ENCODE results near the gene EXOC3L1.
A peak's percentile ranks its signal among the peaks of the same experiment; 100 is the strongest.

Gene EXOC3L1

GRCh38 chr16:67173808-67174705 is 15.9 kb downstream of the EXOC3L1 start:
- peak; percentile 97 for DNase-seq (ENCODE audit: insufficient read length, low spot score)
- FAIRE-seq: no peak
- TF ChIP-seq POLR2A (IDR thresholded peaks at IDR 0.05; ENCODE audit: low read depth, low read length): peak; percentile 72

GRCh38 chr16:67173323-67173722 is 16.6 kb downstream of the EXOC3L1 start:
- no peak for FAIRE-seq

GRCh38 chr16:67170949-67171649 is 18.8 kb downstream of the EXOC3L1 start:
- no peak for FAIRE-seq

More at GRCh38 chr16:67173323-67173722, 16.6 kb downstream of the EXOC3L1 start:
- no peak for DNase-seq (ENCODE audit: insufficient read length, low spot score)
- TF ChIP-seq POLR2A (IDR thresholded peaks at IDR 0.05; ENCODE audit: low read depth, low read length): no peak

GRCh38 chr16:67170168-67170948 is 19.6 kb downstream of the EXOC3L1 start, which contains the start of gene NOL3:
TSS of gene NOL3 (plus strand) at chr16:67170538.
- peak; percentile 79 for TF ChIP-seq POLR2A (IDR thresholded peaks at IDR 0.05; ENCODE audit: low read depth, low read length)
- no peak for FAIRE-seq
- DNase-seq (ENCODE audit: insufficient read length, low spot score): peak; percentile 90

More at GRCh38 chr16:67170949-67171649, 18.8 kb downstream of the EXOC3L1 start:
- 0 out of 2 replicates have a peak, but pooled peaks have one; percentile 12 for TF ChIP-seq POLR2A (IDR thresholded peaks at IDR 0.05; ENCODE audit: low read depth, low read length)
- no peak for DNase-seq (ENCODE audit: insufficient read length, low spot score)

- TF ChIP-seq POLR2A (IDR thresholded peaks at IDR 0.05; ENCODE audit: low read depth, low read length): no peak
- FAIRE-seq (no peak), DNase-seq (ENCODE audit: insufficient read length, low spot score) (no peak)
These were observed 20.2 kb downstream of the EXOC3L1 start for GRCh38 chr16:67169642-67170167.

DNA sequence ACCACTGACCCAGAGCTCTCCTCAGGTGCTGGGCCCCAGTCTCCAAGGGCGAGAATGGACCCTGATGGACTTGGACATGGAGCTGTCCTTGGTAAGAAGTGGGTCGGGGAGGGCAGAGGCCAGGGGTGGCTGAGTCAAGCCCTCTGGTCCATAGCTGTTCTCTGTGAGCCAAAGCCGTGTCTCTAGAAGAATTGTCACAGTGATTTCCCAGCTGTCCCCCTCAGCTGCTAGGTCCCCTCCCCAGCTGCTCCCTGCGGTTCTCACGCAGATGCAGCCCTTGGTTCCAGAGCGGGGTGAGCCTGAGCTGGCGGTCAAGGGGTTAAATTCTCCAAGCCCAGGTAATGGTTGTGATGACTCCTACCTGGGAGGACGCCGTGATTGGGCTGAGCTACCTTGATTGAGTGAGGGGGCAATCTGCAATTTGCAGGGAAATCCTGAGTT is 20.9 kb downstream of the EXOC3L1 start:
- FAIRE-seq (no peak), DNase-seq (ENCODE audit: insufficient read length, low spot score) (no peak)
- no peak for TF ChIP-seq POLR2A (IDR thresholded peaks at IDR 0.05; ENCODE audit: low read depth, low read length)

- TF ChIP-seq POLR2A (IDR thresholded peaks at IDR 0.05; ENCODE audit: low read depth, low read length): no peak
- DNase-seq (ENCODE audit: insufficient read length, low spot score) (no peak), FAIRE-seq (no peak)
These were observed 22.3 kb downstream of the EXOC3L1 start for GRCh38 chr16:67167588-67167987.

DNA sequence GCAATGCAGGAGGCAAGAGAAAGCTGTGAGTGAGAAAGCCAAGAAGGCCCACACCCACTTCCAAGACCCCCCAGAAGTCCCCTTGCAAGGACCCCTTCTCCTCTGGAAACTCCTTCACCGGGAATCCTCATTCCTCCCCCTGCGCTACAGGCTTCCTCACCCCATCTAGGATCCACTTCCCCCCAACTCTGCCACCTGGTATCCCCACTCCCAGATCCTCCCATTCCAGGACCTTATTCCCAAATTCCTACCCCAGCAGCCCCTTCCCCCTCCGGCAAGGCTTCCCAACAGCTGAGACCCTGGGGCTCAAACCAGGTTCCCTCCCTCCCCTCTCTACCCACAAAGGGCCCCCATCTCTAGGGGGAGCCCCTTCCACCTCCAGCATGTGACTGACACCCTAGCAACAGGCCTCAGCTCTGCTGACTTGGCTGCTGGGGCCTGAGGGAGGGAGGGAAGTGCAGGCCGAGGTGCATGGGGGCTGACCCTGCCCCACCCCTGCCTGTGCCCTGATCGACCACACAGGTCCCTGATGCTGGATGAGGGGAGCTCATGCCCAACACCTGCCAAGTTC is 23.3 kb downstream of the EXOC3L1 start:
- FAIRE-seq (no peak), DNase-seq (ENCODE audit: insufficient read length, low spot score) (no peak)
- TF ChIP-seq POLR2A (IDR thresholded peaks at IDR 0.05; ENCODE audit: low read depth, low read length): no peak

- FAIRE-seq (no peak), DNase-seq (ENCODE audit: insufficient read length, low spot score) (no peak)
- no peak for TF ChIP-seq POLR2A (IDR thresholded peaks at IDR 0.05; ENCODE audit: low read depth, low read length)
These were observed 23.8 kb downstream of the EXOC3L1 start for GRCh38 chr16:67166110-67166547.

DNA sequence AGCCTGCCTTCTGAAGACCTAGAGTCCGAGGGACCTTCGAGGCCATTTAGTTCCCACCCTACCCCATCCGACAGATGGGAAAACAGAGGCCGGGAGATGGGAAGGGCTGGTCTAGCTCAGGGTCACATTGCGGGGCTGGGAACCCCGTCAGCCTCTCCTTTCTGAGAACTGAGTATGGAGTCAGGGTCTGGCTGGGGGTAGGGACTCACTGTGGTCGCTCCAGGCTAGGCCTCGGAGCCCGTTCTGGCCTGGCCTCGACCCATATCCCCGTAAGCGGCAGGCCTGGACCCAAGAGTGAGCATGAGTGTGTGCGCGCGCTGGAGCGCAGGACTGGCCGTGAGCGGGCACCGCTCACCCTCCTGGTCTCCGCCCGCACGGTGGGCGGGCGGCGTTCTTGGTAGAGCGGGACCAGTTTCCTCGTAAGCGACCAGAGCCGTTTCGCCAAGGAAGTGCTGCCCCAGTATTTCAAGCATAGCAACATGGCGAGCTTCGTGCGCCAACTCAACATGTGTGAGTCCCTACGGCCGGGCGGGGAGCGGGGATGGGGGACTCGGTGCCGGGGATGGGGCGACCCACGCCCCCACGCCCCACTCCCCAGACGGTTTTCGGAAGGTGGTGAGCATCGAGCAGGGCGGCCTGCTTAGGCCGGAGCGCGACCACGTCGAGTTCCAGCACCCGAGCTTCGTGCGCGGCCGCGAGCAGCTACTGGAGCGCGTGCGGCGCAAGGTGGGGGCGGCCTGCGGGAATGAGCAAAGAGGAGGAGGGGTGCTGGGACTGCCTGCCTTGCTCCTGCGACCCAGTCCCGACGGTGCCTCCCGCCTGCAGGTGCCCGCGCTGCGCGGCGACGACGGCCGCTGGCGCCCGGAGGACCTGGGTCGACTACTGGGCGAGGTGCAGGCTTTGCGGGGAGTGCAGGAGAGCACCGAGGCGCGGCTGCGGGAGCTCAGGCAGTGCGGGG is 24.5 kb downstream of the EXOC3L1 start:
- TF ChIP-seq POLR2A (IDR thresholded peaks at IDR 0.05; ENCODE audit: low read depth, low read length): no peak
- DNase-seq (ENCODE audit: insufficient read length, low spot score) (no peak), FAIRE-seq (no peak)

DNA sequence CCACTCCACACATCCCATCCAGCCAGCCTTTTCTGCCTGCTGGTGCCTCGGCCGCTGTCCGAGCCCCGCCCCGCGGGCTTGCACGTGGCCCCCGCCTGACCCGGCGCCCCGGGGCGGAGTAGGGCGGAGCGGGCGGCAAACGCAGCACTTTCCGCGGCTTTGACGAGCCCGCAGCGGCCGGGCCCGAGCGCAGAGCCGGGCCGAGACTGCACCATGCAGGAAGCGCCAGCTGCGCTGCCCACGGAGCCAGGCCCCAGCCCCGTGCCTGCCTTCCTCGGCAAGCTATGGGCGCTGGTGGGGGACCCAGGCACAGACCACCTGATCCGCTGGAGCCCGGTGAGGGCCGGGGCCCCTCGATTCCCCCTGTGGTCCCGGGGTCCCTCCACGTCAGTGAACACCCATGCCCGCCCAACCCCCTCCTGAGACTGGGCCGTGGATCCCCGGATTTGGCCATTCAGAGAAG is 25.3 kb downstream of the EXOC3L1 start, which contains the start of gene HSF4:
HSF4 (plus strand) TSS at position 147 of the 463 bp plus-strand sequence; CDS start at position 214, 67 bp downstream.
- DNase-seq (ENCODE audit: insufficient read length, low spot score) (no peak), FAIRE-seq (no peak)
- no peak for TF ChIP-seq POLR2A (IDR thresholded peaks at IDR 0.05; ENCODE audit: low read depth, low read length)

Measured in H54 (cell line).